GM18505 (cell line): ENCODE results near the gene PNPLA5.

ENCODE experiments used
- ATAC-seq: cut with Tn5 transposase; IDR thresholded peaks from one replicate; pipeline ENCODE4 v1.9.1; 2021; ENCODE audit not compliant: unreplicated experiment
- POLR2A ChIP-seq: IDR thresholded peaks from 4 replicates; pipeline ENCODE4 v1.6.1; 2011; ENCODE audit warnings: borderline replicate concordance; ENCODE audit not compliant: insufficient read depth, insufficient read length; ENCODE audit errors: extremely low read depth

Gene PNPLA5

GRCh38 chr22:43891360-43892182, at the start of gene PNPLA5:
Gene PNPLA5, minus strand, starts transcription at chr22:43892013. Its CDS starts 133 bp downstream, at chr22:43891880.
- no peak for ATAC-seq
- TF ChIP-seq POLR2A: no peak

DNA sequence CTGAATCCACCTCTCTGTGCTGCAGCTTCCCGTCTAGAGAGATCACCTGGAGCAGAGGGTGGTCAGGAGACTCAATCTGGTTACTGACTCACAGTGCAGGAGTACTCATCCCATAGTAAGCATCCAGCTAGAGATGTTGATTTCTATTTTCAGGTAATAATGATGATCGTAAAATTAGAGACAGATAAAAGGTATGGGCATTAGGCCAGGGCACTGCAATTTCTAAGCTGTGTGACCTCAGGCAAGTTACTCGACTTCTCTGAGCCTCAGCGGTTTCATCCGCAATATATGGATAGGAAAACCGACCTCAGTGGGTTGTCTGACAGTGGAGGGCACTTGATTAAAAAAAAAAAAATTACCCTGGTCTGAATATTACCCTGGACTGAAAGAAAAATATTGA, 49.6 kb upstream of the PNPLA5 start:
- no peak for ATAC-seq

GRCh38 chr22:43931771-43932170, 40.0 kb upstream of the PNPLA5 start:
- no peak for TF ChIP-seq POLR2A
- no peak for ATAC-seq

More for the DNA sequence above, 49.6 kb upstream of the PNPLA5 start:
- TF ChIP-seq POLR2A: no peak

GRCh38 chr22:43928908-43929307, 37.1 kb upstream of the PNPLA5 start:
- no peak for TF ChIP-seq POLR2A

GRCh38 chr22:43928468-43928867, 36.7 kb upstream of the PNPLA5 start:
- no peak for TF ChIP-seq POLR2A
- ATAC-seq: no peak

More at GRCh38 chr22:43928908-43929307, 37.1 kb upstream of the PNPLA5 start:
- ATAC-seq: no peak

- ATAC-seq: no peak
Measured at GRCh38 chr22:43926349-43926710, 34.5 kb upstream of the PNPLA5 start.

GRCh38 chr22:43925433-43926348, 33.9 kb upstream of the PNPLA5 start:
- TF ChIP-seq POLR2A: no peak
- no peak for ATAC-seq

More at GRCh38 chr22:43926349-43926710, 34.5 kb upstream of the PNPLA5 start:
- no peak for TF ChIP-seq POLR2A

DNA sequence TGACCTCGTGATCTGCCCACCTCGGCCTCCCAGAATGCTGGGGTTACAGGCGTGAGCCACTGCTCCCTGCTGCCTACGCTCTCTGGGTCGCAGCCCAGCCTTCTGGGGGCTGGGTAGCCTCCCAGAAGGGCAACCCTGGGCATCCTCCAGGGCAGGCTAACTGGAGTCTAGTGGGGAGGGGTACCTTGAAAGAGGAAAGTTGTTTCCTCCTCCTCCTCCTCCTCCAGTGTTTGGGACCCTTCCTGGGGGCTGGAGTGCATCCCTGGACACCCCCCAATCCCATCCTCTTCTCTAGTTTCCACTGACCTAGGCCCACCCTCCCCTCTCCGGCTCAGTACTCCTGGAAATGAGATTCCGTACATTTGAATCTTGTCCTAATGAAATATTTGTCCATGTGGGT, 33.1 kb upstream of the PNPLA5 start:
- no peak for ATAC-seq
- no peak for TF ChIP-seq POLR2A

DNA sequence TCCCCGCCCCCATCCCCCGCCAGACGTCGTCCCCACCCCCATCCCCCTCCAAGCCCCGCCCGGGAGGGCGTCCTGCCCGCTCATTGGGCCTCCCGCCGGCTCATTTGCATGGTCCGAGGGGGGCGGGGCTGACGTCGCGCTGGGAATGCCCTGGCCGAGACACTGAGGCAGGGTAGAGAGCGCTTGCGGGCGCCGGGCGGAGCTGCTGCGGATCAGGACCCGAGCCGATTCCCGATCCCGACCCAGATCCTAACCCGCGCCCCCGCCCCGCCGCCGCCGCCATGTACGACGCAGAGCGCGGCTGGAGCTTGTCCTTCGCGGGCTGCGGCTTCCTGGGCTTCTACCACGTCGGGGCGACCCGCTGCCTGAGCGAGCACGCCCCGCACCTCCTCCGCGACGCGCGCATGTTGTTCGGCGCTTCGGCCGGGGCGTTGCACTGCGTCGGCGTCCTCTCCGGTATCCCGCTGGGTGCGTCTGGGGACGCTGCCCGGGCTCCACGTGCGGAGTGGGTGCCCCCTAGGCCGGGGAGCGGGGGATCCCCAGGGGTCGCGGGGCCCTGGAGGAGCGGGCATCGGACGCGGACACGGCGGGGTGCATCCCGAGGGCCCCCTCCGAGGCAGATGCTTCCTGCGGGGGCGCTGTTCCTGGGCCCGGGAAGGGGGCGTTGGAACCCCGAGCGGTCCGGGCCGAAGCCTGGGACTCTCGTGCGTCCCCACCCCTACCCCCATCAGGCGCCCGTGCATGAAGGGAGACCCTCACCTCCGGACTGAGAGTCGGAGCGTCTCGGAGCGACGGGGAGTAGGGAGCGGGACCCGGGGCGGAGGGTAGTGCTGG, 32.0 kb upstream of the PNPLA5 start, which contains the start of gene PNPLA3:
PNPLA3 (plus strand) TSS at position 175 of the 834 bp plus-strand sequence; CDS start at position 282, 107 bp downstream.
- ATAC-seq: no peak
- TF ChIP-seq POLR2A: no peak

GRCh38 chr22:43923191-43923590, 31.4 kb upstream of the PNPLA5 start:
- TF ChIP-seq POLR2A: no peak
- ATAC-seq: no peak

- ATAC-seq: no peak
- TF ChIP-seq POLR2A: no peak
Measured at GRCh38 chr22:43922123-43922522, 30.3 kb upstream of the PNPLA5 start.

- no peak for TF ChIP-seq POLR2A
- no peak for ATAC-seq
Measured at GRCh38 chr22:43921370-43921769, 29.6 kb upstream of the PNPLA5 start.
